ENCODE data around the gene OSBPL9.
"Not testable (repeated sequence)": the region's sequence is repeated elsewhere in the genome, so short reads cannot be mapped to it uniquely, and the experiment has no call there.

The OSBPL9 gene

GRCh38 chr1:51610104-51610503 lies 6.8 kb upstream of the OSBPL9 start:
- not testable (repeated sequence) for DNase-seq

DNA sequence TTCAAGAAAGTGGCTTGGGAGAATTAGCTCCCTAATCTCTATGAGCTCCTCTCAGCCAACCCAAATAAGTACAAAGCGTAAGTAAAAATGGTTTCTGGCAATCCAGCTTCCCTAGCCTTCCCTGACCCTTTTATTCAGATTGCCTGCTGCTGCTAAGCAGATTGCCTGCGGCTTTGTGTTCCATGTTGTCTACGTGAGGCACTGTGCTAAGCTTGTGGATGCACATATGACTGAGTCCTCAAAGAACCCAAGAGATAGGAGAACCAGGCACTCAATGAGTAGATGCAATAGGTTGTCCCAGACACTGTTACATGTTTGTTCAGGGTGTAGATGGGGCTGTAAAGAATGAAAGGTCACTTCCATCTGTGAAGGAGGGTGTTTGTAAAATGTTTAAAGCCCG lies 6.3 kb upstream of the OSBPL9 start:
- DNase-seq = no peak

- DNase-seq = no peak
These were observed 4.4 kb upstream of the OSBPL9 start for GRCh38 chr1:51612447-51612961.

DNA sequence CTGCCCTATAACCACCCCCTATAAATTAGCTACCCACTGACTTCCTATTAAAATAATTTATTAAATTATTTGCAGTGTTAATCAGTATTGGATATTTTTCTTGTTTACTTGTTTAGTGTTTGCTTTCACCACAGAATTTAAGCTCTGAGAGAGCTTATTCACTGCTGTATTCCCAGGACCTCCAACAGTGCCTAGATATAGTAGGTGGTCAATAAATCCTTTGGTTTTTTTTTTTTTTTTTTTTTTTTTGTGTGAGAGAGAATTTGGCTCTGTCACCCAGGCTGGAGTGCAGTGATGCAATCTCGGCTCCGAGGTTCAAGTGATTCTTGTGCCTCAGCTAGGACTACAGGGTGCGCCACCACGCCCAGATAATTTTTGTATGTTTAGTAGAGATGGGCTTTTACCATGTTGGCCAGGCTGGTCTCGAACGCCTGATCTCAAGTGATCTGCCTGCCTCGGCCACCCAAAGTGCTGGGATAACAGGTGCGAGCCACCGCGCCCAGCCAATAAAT lies 1.1 kb upstream of the OSBPL9 start:
- no peak for DNase-seq

DNA sequence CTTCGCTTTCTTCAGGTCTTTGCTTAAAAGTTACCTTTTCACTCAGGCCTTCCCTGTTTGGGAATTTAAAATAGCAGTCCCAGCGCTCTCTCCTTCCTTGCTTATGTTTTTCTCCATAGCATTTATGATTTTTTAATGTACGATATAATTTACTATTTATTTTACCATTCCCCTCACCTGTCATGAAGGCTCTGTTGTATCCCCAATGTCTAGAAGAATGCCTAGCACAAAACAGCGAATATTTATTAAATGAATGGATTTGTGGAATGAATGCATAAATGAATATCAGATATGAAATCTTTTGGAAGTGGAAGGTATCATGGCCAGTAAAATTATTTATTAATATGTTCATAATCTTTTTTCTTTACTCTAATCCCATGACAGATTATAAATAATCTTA lies 402 bp upstream of the OSBPL9 start:
- no peak for DNase-seq

DNA sequence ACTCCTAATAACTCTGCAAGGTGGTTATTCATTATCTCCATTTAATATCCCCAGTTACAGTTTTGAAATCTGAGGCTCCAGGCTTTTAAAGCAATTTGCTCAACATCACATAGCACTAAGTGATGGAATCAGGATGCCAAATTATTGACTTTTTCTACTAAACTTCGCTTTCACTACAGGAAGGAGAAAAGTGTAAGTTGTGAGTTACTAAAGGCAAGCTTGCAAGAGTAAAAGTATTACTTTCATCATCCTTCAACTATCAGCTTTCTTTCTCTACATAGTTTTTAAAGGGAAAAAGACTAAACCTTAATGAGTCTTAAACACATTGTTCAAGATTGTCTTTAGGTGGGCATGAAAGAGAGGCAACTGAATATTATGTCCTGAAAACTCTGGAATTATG lies 1.8 kb downstream of the OSBPL9 start:
- no peak for DNase-seq

- no peak for DNase-seq
These were observed 3.6 kb downstream of the OSBPL9 start for GRCh38 chr1:51620470-51620869.

GRCh38 chr1:51621161-51621560 lies 4.3 kb downstream of the OSBPL9 start:
- DNase-seq = no peak

DNA sequence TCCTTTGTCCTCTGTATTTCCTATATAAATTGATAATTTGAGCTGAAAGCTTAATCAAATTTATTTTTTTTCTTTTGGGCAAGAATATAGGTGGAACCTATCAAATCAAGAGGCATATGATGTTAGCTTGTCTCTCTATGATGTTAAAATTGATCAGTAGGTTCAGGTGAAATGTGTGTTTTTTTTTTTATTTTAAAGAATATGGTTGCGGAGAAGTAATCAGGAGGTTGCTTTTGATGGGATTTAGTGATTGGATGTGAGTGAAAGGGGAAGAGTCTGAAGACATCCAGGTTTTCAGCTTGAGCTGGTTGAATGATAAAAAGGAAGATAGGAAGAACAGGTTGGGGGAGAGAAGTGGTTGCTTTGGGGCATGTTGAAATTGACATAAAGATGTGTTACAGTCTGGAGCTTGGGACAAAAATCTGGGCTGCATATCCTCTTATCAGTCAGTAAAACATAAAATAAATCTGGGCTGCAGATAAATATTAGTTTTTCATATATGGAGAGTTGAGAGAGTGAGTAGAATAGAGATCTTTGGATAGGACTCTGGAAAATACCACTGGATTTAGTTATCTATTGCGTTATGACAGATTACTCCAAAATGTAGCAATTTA lies 5.1 kb downstream of the OSBPL9 start:
- no peak for DNase-seq

- DNase-seq = peak in 1 of 2 experiments; percentile 8
These were observed 5.6 kb downstream of the OSBPL9 start for GRCh38 chr1:51622455-51622913.

DNA sequence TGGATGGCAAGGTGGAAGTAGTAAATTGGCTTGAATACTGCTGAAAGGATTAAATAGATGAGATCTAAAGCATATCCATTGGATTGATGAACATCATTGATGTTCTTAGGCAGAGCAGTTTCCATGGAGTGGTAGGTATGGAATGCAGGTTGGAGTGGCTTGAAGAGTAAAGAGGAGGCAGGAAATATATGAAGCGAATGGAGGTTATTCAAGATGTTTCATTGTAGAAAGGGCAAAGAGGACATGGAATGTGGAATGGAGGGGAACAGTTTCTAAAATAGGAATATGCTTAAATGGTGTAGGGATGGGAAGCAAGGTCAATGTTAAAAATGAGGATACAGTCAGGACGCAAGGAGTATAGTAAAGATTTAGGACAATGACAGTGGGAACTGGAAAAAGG lies 6.1 kb downstream of the OSBPL9 start:
- DNase-seq = no peak

GRCh38 chr1:51623450-51623849 lies 6.6 kb downstream of the OSBPL9 start:
- no peak for DNase-seq

- DNase-seq = no peak
These were observed 8.0 kb downstream of the OSBPL9 start for GRCh38 chr1:51624855-51625254.

GRCh38 chr1:51627672-51628071 lies 10.8 kb downstream of the OSBPL9 start:
- DNase-seq = no peak

DNA sequence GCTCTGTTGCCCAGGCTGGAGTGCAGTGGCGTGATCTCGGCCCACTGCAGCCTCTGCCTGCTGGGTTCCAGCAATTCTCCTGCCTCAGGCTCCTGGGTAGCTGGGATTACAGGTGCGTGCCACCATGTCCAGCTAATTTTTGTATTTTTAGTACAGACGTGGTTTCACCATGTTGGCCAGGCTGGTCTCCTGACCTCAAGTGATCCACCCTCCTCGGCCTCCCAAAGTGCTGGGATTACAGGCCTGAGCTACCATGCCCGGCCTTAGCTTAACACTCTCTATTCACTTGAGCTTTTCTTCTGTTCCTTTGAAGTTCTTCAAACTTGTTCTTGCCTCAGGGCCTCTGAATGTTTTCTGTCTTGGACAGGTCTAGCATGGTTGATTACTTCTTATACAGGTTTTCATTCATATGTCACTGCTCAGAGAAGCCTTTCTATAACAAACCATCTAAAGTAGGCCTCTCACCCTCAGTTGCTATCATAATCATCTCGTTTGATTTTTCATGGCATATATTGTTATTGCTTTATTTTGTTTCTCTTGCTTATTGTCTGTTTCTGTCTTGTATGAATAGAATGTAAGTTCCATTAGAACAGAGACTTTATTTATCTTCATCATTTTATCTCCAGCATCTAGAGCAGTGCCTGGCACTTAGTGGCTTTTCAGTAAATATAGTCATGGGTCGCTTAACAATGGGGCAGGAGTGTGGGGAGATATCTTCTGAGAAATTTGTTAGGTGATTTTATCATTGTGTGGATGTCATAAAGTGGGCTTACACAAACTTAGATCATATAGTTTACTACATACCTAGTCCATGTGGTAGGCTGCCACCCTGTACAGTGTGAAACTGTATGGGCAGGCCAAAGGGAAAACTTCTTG lies 12.1 kb downstream of the OSBPL9 start:
- DNase-seq = no peak

GRCh38 chr1:51629918-51630317 lies 13.0 kb downstream of the OSBPL9 start:
- DNase-seq = no peak

DNA sequence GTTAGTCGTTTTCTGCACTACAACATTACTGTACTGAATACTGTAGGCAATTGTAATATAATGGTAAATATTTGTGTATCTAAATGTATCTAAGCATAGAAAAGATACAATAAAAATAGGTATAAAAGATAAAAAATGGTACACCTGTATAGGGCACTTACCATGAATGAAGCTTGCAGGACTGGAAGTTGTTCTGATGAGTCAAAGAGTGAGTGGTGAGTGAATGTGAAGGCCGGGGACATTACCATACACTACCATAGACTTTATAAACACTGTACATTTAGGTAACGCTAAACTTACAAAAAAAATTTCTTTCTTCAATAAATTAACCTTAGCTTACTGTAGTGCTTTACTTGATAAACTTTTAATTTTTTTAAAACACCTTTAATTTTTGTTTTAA lies 13.5 kb downstream of the OSBPL9 start:
- no peak for DNase-seq

DNA sequence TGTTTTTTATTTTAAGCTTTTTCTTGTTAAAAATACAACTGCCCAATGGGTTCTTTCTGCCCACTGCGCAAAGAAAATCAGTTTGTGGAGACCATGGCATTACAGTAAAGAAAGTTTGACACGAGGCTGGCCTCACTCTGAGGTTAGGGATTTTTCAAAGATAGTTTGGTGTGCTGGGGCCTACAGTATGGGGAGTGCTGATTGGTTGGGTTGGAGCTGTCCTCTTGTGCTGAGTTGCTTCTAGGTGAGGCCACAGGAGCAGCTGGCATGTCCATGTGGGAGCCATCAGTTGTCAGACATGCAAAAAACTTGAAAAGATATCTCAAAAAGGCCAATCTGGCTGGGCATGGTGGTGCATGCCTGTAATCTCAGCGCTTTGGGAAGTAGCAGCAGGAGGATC lies 14.0 kb downstream of the OSBPL9 start:
- no peak for DNase-seq

DNA sequence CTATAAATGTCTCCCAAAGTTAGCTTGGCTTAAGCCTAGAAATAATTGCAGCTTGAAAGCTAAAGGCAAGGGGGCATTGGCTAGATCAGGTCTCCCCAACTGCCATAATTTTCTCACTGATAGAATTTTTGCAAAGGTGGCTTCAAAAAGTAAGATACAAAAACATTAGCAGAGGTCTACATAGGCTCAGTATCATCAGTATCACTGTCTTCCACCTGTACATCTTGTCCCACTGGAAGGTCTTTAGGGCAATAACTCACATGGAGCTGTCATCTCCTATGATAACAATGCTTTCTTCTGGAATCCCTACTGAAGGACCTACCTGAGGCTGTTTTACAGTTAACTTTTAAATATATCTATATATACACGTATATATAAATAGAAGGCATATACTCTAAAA lies 14.9 kb downstream of the OSBPL9 start:
- DNase-seq = no peak

GRCh38 chr1:51634618-51635017 lies 17.7 kb downstream of the OSBPL9 start:
- DNase-seq = no peak

DNA sequence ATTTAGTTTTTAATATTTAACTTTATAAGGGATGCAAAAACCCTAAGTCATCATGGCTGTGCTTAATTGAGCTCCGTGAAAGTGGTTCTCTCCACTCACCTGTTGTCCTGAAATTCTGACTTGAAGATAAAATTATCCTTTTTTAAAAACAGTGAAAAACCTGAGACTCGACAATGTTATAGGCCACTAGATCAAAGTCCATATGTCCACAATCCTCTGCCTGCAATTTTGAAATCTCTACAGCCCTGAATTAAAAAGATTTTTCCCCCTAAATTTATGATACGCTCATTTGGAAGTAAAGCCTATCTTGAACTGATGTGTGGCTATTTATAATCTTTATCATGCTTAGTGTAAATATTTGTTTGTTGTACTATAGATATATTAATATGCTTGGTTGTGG lies 18.7 kb downstream of the OSBPL9 start:
- no peak for DNase-seq

- DNase-seq = no peak
These were observed 19.3 kb downstream of the OSBPL9 start for GRCh38 chr1:51636191-51636590.

DNA sequence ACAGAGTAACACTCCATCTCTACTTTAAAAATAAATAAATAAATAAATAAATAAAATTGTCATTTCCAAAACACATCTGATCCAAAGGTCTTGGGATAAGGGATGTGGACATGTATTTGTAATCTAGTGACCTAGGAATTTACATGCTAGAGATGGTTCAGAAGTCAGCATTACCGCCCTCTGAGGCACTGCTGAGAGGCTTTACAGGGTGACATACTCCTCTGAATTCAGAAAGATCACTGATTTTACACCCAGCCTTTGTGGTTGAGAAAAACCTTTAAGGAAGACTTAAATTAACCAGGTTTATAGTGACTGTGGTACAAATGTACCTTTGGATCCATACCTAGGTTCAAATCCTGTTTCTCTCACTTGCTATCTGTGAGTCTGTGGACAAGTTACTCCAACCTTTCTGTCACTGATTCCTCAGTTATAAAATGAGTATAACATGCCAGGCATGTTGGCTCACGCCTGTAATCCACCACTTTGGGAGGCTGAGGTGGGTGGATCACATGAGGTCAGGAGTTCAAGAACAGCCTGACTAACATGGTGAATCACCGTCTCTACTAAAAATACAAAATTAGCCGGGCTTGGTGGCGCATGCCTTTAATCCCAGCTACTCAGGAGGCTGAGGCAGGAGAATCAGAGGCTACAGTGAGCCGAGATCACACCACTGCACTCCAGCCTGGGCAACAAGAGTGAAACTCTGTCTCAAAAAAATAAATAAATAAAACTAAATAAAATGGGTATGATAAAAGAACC lies 20.1 kb downstream of the OSBPL9 start:
- no peak for DNase-seq

Data from NCI-H1930 (cell line).